ENCODE results near the gene RGS8. TPM values are rescaled to one million over a fixed set of nuclear protein-coding genes. Genes with fewer than 3 reads are reported as not detected.

RGS8 gene
- total and polyA plus RNA-seq, 2 of the 4 experiments (the other 2 are of a cell fraction): not detected

DNA sequence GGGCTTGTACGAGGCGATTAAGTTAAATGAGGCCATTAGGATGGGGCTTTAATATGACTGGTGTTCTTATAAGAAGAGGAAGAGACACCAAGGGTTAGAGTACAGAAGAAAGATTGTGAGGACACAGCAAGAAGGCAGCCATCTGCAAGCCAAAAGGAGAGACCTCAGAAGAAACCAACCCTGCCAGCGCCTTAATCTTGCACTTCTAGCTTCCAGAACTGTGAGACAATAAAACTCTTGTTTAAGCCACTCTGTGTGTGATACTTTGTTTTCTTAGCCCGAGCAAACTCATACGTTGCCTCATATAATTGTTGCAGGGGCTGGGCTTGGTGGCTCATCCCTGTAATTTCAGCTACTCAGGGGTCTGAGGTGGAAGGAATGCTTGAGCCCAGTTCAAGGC is 46.6 kb downstream of the RGS8 start:
- H2BK20ac ChIP-seq (ENCODE audit: low read depth, low read length): no peak overlapping the region
- no peak overlapping the region for H3K4me2 ChIP-seq (ENCODE audit: low read depth, low read length)
- no peak overlapping the region for H2BK15ac ChIP-seq (ENCODE audit: low read depth, low read length)
- no peaks in the 10 kb centered on the region for H3K36me3 ChIP-seq (ENCODE audit: control insufficient read depth, insufficient read depth, low read length)
- no peak overlapping the region for H4K91ac ChIP-seq (ENCODE audit: insufficient read depth, low read depth, low read length)
- ATAC-seq (ENCODE audit: low read depth) (no peak), DNase-seq (no peak)
- no peaks in the 10 kb centered on the region for H3K9me3 ChIP-seq (ENCODE audit: control insufficient read depth, insufficient read depth, low read length)
- H3K4ac ChIP-seq (ENCODE audit: low read depth, low read length): no peak overlapping the region
- H3K56ac ChIP-seq (ENCODE audit: extremely low read depth, insufficient read depth, low read length): no peak overlapping the region
- ChIA-PET CTCF (no interaction called here), POLR2A (ENCODE audit: unreplicated experiment) (no interaction called here)
- H2AFZ ChIP-seq (replicated peaks; ENCODE audit: low read length, poor library complexity): no peak overlapping the region
- H4K5ac ChIP-seq (ENCODE audit: low read depth, low read length): no peak overlapping the region
- no peaks in the 10 kb centered on the region for H4K20me1 ChIP-seq (ENCODE audit: insufficient read depth, low read length)
- 100% methylated on average over 2 of the region's 5 CpGs; no CpG with 5 or more reads in 1 of the 2 experiments for WGBS, 2 experiments (ENCODE audit: extremely low coverage in 2 of 2, insufficient read length in 1 of 2)
- H4K8ac ChIP-seq (ENCODE audit: low read depth in 2 of 2, low read length in 2 of 2): no peak overlapping the region
- no peak overlapping the region for H2AK5ac ChIP-seq (ENCODE audit: low read depth, low read length)
- BruUV-seq (replicated peaks): no TSS peak
- H3K23ac ChIP-seq (ENCODE audit: low read depth, low read length): no peak overlapping the region
- no peaks in the 10 kb centered on the region for H3K9me1 ChIP-seq (ENCODE audit: insufficient read depth, low read length)
- no peak overlapping the region for H2BK120ac ChIP-seq (ENCODE audit: low read depth, low read length)
- dilution Hi-C loops (cut with HindIII; ENCODE audit: low sequenced_read_pairs, unreplicated experiment) (no loop called here), intact Hi-C loops (cut with micrococcal nuclease) (no loop called here), in situ Hi-C loops (cut with MboI; ENCODE audit: low sequenced_read_pairs) (no loop called here)
- no peak overlapping the region for H2BK5ac ChIP-seq (ENCODE audit: low read depth, low read length, poor library complexity, severe bottlenecking)
- H3K27me3 ChIP-seq (ENCODE audit: control insufficient read depth, insufficient read depth, low read length): peaks cover 17% of the 10 kb centered on the region
- no peak overlapping the region for H3K27ac ChIP-seq (ENCODE audit: insufficient read depth, low read length)
- no peak overlapping the region for H3K18ac ChIP-seq (ENCODE audit: low read depth, low read length)
- TF ChIP-seq NFE2L2 (IDR thresholded peaks at IDR 0.05; ENCODE audit: low read depth, low read length) (no peak), POLR2A (IDR thresholded peaks at IDR 0.05; ENCODE audit: low read depth, low read length) (no peak), MAFK (IDR thresholded peaks at IDR 0.05; ENCODE audit: low read depth, low read length) (no peak), FOS (IDR thresholded peaks at IDR 0.05; ENCODE audit: low read depth, low read length) (no peak), RCOR1 (IDR thresholded peaks at IDR 0.05; ENCODE audit: insufficient replicate concordance, low read length) (no peak), BHLHE40 (IDR thresholded peaks at IDR 0.05; ENCODE audit: low read depth, low read length) (no peak), SMC3 (IDR thresholded peaks at IDR 0.05; ENCODE audit: low read depth, low read length) (no peak), MAZ (IDR thresholded peaks at IDR 0.05; ENCODE audit: borderline replicate concordance, low read depth, low read length) (no peak), CEBPB (IDR thresholded peaks at IDR 0.05; ENCODE audit: low read depth, low read length) (no peak), RAD21 (IDR thresholded peaks at IDR 0.05; ENCODE audit: low read length) (no peak), RFX5 (IDR thresholded peaks at IDR 0.05; ENCODE audit: low read depth, low read length) (no peak)
- TF ChIP-seq, protein P1, sequence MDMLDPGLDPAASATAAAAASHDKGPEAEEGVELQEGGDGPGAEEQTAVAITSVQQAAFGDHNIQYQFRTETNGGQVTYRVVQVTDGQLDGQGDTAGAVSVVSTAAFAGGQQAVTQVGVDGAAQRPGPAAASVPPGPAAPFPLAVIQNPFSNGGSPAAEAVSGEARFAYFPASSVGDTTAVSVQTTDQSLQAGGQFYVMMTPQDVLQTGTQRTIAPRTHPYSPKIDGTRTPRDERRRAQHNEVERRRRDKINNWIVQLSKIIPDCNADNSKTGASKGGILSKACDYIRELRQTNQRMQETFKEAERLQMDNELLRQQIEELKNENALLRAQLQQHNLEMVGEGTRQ (IDR thresholded peaks at IDR 0.05; ENCODE audit: low read depth, low read length): no peak
- TF ChIP-seq, protein P2, sequence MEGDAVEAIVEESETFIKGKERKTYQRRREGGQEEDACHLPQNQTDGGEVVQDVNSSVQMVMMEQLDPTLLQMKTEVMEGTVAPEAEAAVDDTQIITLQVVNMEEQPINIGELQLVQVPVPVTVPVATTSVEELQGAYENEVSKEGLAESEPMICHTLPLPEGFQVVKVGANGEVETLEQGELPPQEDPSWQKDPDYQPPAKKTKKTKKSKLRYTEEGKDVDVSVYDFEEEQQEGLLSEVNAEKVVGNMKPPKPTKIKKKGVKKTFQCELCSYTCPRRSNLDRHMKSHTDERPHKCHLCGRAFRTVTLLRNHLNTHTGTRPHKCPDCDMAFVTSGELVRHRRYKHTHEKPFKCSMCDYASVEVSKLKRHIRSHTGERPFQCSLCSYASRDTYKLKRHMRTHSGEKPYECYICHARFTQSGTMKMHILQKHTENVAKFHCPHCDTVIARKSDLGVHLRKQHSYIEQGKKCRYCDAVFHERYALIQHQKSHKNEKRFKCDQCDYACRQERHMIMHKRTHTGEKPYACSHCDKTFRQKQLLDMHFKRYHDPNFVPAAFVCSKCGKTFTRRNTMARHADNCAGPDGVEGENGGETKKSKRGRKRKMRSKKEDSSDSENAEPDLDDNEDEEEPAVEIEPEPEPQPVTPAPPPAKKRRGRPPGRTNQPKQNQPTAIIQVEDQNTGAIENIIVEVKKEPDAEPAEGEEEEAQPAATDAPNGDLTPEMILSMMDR (conservative IDR thresholded peaks at IDR 0.05; ENCODE audit: low read depth, low read length): no peak
- TF ChIP-seq, protein P3, sequence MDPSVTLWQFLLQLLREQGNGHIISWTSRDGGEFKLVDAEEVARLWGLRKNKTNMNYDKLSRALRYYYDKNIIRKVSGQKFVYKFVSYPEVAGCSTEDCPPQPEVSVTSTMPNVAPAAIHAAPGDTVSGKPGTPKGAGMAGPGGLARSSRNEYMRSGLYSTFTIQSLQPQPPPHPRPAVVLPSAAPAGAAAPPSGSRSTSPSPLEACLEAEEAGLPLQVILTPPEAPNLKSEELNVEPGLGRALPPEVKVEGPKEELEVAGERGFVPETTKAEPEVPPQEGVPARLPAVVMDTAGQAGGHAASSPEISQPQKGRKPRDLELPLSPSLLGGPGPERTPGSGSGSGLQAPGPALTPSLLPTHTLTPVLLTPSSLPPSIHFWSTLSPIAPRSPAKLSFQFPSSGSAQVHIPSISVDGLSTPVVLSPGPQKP (IDR thresholded peaks at IDR 0.05; ENCODE audit: borderline replicate concordance, low read depth, low read length): no peak
- H3K4me3 ChIP-seq (ENCODE audit: insufficient read depth, low read depth, low read length): no peak overlapping the region
- no peak overlapping the region for H2AK9ac ChIP-seq (replicated peaks; ENCODE audit: low read depth, low read length, poor library complexity)
- H3K14ac ChIP-seq (replicated peaks; ENCODE audit: low read depth, low read length): no peak overlapping the region
- H3K79me1 ChIP-seq (ENCODE audit: low read depth in 1 of 2, low read length in 2 of 2): no peaks in the 10 kb centered on the region
- H3K9ac ChIP-seq (ENCODE audit: low read depth, low read length): no peak overlapping the region
- no peaks in the 10 kb centered on the region for H3K4me1 ChIP-seq (ENCODE audit: control insufficient read depth, insufficient read depth, low read length)

All from IMR-90 (cell line).